Endothelial cell of umbilical vein (primary cell): ENCODE results near the gene CHRND. TPM values are rescaled to one million over a fixed set of nuclear protein-coding genes. Genes with fewer than 3 reads are reported as not detected.

ENCODE experiments used
- BruUV-seq: library from RNA; stranded (reverse); fragments of 400-500 nt; replicated peaks from 2 replicates; lab custom pipeline; 2021; lab: Mats Ljungman, UMichigan
- CTCF ChIA-PET: fragments of 300-600, 350-600 bp; sonication (Branson Sonifier 250); formaldehyde crosslinking; loops from one replicate; lab custom pipeline; 2021; ENCODE audit warnings: antibody characterized with exemption, inconsistent platforms; lab: Charles Lee
- POLR2A ChIA-PET: fragments of 300-600, 350-600 bp; sonication (Branson Sonifier 250); formaldehyde crosslinking; loops from one replicate; lab custom pipeline; 2021; ENCODE audit warnings: antibody characterized with exemption, inconsistent platforms; lab: Charles Lee
- DNase-seq: peaks from one replicate; pipeline ENCODE4 v3.0.0-alpha.2; 2011; ENCODE audit warnings: low read depth, low spot score
- FAIRE-seq: peaks from 2 replicates; lab custom pipeline; 2011; peaks lifted over from hg19 to GRCh38; lab: Jason Lieb, UNC
- H2AFZ ChIP-seq: 2 replicates; pipeline ENCODE4 v1.6.0; 2012; ENCODE audit warnings: low read depth, low read length, control low read depth, inconsistent platforms
- H3K27ac ChIP-seq: 2 replicates; pipeline ENCODE4 v1.5.1; 2011; ENCODE audit warnings: low read depth, mild to moderate bottlenecking, control low read depth, low read length, moderate library complexity; ENCODE audit not compliant: insufficient read depth
- H3K27me3 ChIP-seq, 2 experiments: 2 replicates each; pipeline versions ENCODE4 v1.6.0 to v1.6.1; 2011; ENCODE audit warnings: low read length in 2 of 2, mixed read lengths in 1 of 2; ENCODE audit not compliant: control insufficient read depth in 2 of 2, insufficient read depth in 2 of 2
- H3K36me3 ChIP-seq, 2 experiments: 2 replicates in 1 of 2; 3 replicates in 1 of 2; pipeline ENCODE4 v1.5.1; 2011; ENCODE audit warnings: low read length in 2 of 2, mild to moderate bottlenecking in 1 of 2, moderate library complexity in 1 of 2; ENCODE audit not compliant: control insufficient read depth in 2 of 2, insufficient read depth in 2 of 2; ENCODE audit errors: extremely low read depth in 1 of 2
- H3K4me1 ChIP-seq: 3 replicates; pipeline ENCODE4 v1.5.1; 2011; ENCODE audit warnings: mild to moderate bottlenecking, low read length; ENCODE audit not compliant: control insufficient read depth, insufficient read depth; ENCODE audit errors: extremely low read depth
- H3K4me2 ChIP-seq: 2 replicates; pipeline ENCODE4 v1.6.1; 2011; ENCODE audit warnings: low read length, control low read depth, mixed read lengths; ENCODE audit not compliant: insufficient read depth
- H3K4me3 ChIP-seq, 3 experiments: fragments of 200-600 bp in 1 of 3; sonication (generic), shearing (Covaris generic) in 1 of 3; replicated peaks in 1 of 3; 2 replicates each; pipeline ENCODE4 v1.5.1; 2011 to 2016; ENCODE audit warnings: control low read depth in 3 of 3, low read length in 3 of 3, mild to moderate bottlenecking in 2 of 3, inconsistent platforms in 1 of 3, low read depth in 1 of 3, moderate library complexity in 1 of 3; ENCODE audit not compliant: insufficient read depth in 1 of 3
- H3K79me2 ChIP-seq: 2 replicates; pipeline ENCODE4 v1.6.0; 2012; ENCODE audit warnings: low read length, inconsistent platforms; ENCODE audit not compliant: control insufficient read depth, insufficient read depth
- H3K9ac ChIP-seq: replicated peaks from 2 replicates; pipeline ENCODE3; 2011; ENCODE audit warnings: low read length, control low read depth; ENCODE audit not compliant: insufficient read depth; ENCODE audit errors: extremely low read depth
- H3K9me1 ChIP-seq: replicated peaks from 3 replicates; pipeline ENCODE4 v1.6.0; 2011; ENCODE audit warnings: mild to moderate bottlenecking, low read length; ENCODE audit not compliant: control insufficient read depth, insufficient read depth; ENCODE audit errors: extremely low read depth
- H3K9me3 ChIP-seq: replicated peaks from 2 replicates; pipeline ENCODE4 v1.5.1; 2012; ENCODE audit warnings: low read length, inconsistent platforms; ENCODE audit not compliant: control insufficient read depth, insufficient read depth
- H4K20me1 ChIP-seq: replicated peaks from 2 replicates; pipeline ENCODE3; 2011; ENCODE audit warnings: mild to moderate bottlenecking, low read length; ENCODE audit not compliant: control insufficient read depth, insufficient read depth; ENCODE audit errors: extremely low read depth
- CTCF ChIP-seq, 2 donors: IDR thresholded peaks; 1 replicate in 1 of 2; 2 replicates in 1 of 2; pipeline ENCODE4 v1.5.1; 2011; ENCODE audit warnings: low read length in 2 of 2, mild to moderate bottlenecking in 2 of 2, moderate library complexity in 2 of 2, control low read depth in 1 of 2, inconsistent platforms in 1 of 2, low read depth in 1 of 2; ENCODE audit not compliant: insufficient read depth in 1 of 2; ENCODE audit errors: extremely low read depth in 1 of 2
- EZH2 ChIP-seq: IDR thresholded peaks from 2 replicates; pipeline ENCODE4 v1.6.1; 2012; ENCODE audit warnings: borderline replicate concordance, low read depth, mild to moderate bottlenecking, moderate library complexity, low read length, inconsistent platforms; ENCODE audit not compliant: severe bottlenecking
- FOS ChIP-seq: IDR thresholded peaks from 2 replicates; pipeline ENCODE4 v1.6.1; 2011; ENCODE audit warnings: mild to moderate bottlenecking, low read length, moderate library complexity, borderline replicate concordance; ENCODE audit not compliant: insufficient read depth
- GATA2 ChIP-seq: IDR thresholded peaks from 2 replicates; pipeline ENCODE4 v1.7.0; 2011; ENCODE audit warnings: low read depth, mild to moderate bottlenecking, moderate library complexity, mixed read lengths, low read length; ENCODE audit not compliant: insufficient read length, insufficient read depth
- JUN ChIP-seq: IDR thresholded peaks from 2 replicates; pipeline ENCODE4 v1.6.1; 2011; ENCODE audit warnings: borderline replicate concordance, low read depth; ENCODE audit not compliant: insufficient read length, insufficient read depth
- MAX ChIP-seq: IDR thresholded peaks from 2 replicates; pipeline ENCODE4 v1.6.1; 2011; ENCODE audit not compliant: insufficient read depth, insufficient read length
- MYC ChIP-seq: IDR thresholded peaks from one replicate; pipeline ENCODE4 v1.6.1; 2011; ENCODE audit warnings: mild to moderate bottlenecking, low read depth, low read length
- POLR2A ChIP-seq: IDR thresholded peaks from 2 replicates; pipeline ENCODE4 v1.6.1; 2012; ENCODE audit warnings: low read depth, mild to moderate bottlenecking, control low read depth, low read length
- POLR2AphosphoS5 ChIP-seq: IDR thresholded peaks from 2 replicates; pipeline ENCODE4 v1.6.1; 2012; ENCODE audit warnings: low read depth, mild to moderate bottlenecking, control low read depth, low read length, moderate library complexity; ENCODE audit not compliant: insufficient read depth
- dilution Hi-C: fragments of 300-500 bp; cut with MboI; formaldehyde crosslinking; loops from one replicate; pipeline ENCODE4 v1.15.0; 2019; ENCODE audit warnings: low sequenced_read_pairs; ENCODE audit not compliant: extremely low pct_ligation_motif_present
- intact Hi-C: fragments of 100-400 bp; cut with micrococcal nuclease; formaldehyde crosslinking; loops from one replicate; pipeline ENCODE4 v1.10.0; 2022
- polyA plus RNA-seq, 4 experiments: library from polyadenylated mRNA; depleted of rRNA in 3 of 4; stranded (reverse) in 3 of 4; unstranded in 1 of 4; fragments of >200 nt; gene quantifications; 2 replicates each; pipeline versions ENCODE4 v1.2.1 to v1.2.3, GENCODE V29; 2011 to 2012; ENCODE audit warnings: missing spikeins in 1 of 4
- total RNA-seq: library from RNA; stranded (reverse); gene quantifications from 2 replicates; pipeline ENCODE4 v1.2.3, GENCODE V29; 2021

The CHRND gene
- total and polyA plus RNA-seq, 2 donors (not counting 3 experiments of a cell fraction or from before 2014, with no cell fraction given) = not detected

GRCh38 chr2:232527905-232528470 lies 2.0 kb downstream of the CHRND start:
- H2AFZ ChIP-seq = no peak overlapping the region
- DNase-seq = no peak
- H3K79me2 ChIP-seq = no peaks in the 10 kb centered on the region
- BruUV-seq = no TSS peak
- H3K9ac ChIP-seq = no peak overlapping the region
- dilution Hi-C loops = no loop called here
- no peak for FAIRE-seq
- H3K36me3 ChIP-seq = no peaks in the 10 kb centered on the region
- CTCF ChIA-PET = no interaction called here
- H3K4me3 ChIP-seq = no peak overlapping the region
- H3K27ac ChIP-seq = no peak overlapping the region
- intact Hi-C loops = no loop called here
- POLR2A ChIA-PET = no interaction called here
- no peaks in the 10 kb centered on the region for H4K20me1 ChIP-seq
- no peaks in the 10 kb centered on the region for H3K9me1 ChIP-seq
- no peaks in the 10 kb centered on the region for H3K9me3 ChIP-seq
- peaks cover 10 to 12% of the 10 kb centered on the region in 2 experiments for H3K27me3 ChIP-seq
- no peak for TF ChIP-seq MAX
- H3K4me1 ChIP-seq = no peaks in the 10 kb centered on the region
- H3K4me2 ChIP-seq = no peak overlapping the region

GRCh38 chr2:232528746-232529460 lies 2.9 kb downstream of the CHRND start:
- dilution Hi-C loops (no loop called here), intact Hi-C loops (no loop called here)
- no peaks in the 10 kb centered on the region for H4K20me1 ChIP-seq
- TF ChIP-seq POLR2AphosphoS5 (no peak), MYC (no peak), EZH2 (no peak), POLR2A (no peak), JUN (no peak), FOS (no peak), MAX (no peak), GATA2 (no peak), CTCF (IDR thresholded peaks at IDR 0.05; ENCODE audit: extremely low read depth in 1 of 2, insufficient read depth in 1 of 2, low read depth in 1 of 2, low read length in 2 of 2) (no peak)
- peaks cover under 1 to 7% of the 10 kb centered on the region in 2 experiments for H3K27me3 ChIP-seq
- no peak overlapping the region for H3K27ac ChIP-seq
- no peaks in the 10 kb centered on the region for H3K9me1 ChIP-seq
- H2AFZ ChIP-seq = no peak overlapping the region
- ChIA-PET POLR2A (no interaction called here), CTCF (interaction anchor here (0.5 to 1.8 kb wide), 2 partner anchors 21 to 55 kb away, joined by 3 read pairs; partner anchors contain the start of genes EIF4E2 and TIGD1)
- no peaks in the 10 kb centered on the region for H3K9me3 ChIP-seq
- no peak overlapping the region for H3K9ac ChIP-seq
- FAIRE-seq = no peak
- no TSS peak for BruUV-seq
- H3K4me1 ChIP-seq = no peaks in the 10 kb centered on the region
- no peak overlapping the region for H3K4me2 ChIP-seq
- DNase-seq = no peak
- no peaks in the 10 kb centered on the region for H3K79me2 ChIP-seq
- H3K36me3 ChIP-seq = no peaks in the 10 kb centered on the region
- no peak overlapping the region for H3K4me3 ChIP-seq
